Tibial nerve (tissue), 4 donors: ENCODE results near the gene TFEB. TPM values are rescaled to one million over a fixed set of nuclear protein-coding genes. Genes with fewer than 3 reads are reported as not detected.

Source experiments
- DNase-seq, 2 donors: peaks; one replicate each; pipeline ENCODE4 v3.0.0-alpha.2; 2019; ENCODE audit warnings: low spot score in 2 of 2
- H3K27ac ChIP-seq, 4 donors: fragments of 200-600 bp; sonication (generic) in 3 of 4; one replicate each; pipeline ENCODE4 v1.5.1; 2017 to 2019; ENCODE audit warnings: mild to moderate bottlenecking in 1 of 4
- H3K27me3 ChIP-seq, 2 donors: fragments of 200-600 bp; sonication (generic) in 1 of 2; one replicate each; pipeline versions ENCODE4 v1.5.1 to v1.6.0; 2017 to 2019
- H3K36me3 ChIP-seq, 3 donors: fragments of 200-600 bp; sonication (generic); one replicate each; pipeline ENCODE4 v1.5.1; 2018 to 2019
- H3K4me1 ChIP-seq, 4 donors: fragments of 200-600 bp; sonication (generic) in 3 of 4; one replicate each; pipeline ENCODE4 v1.5.1; 2017 to 2019
- H3K4me3 ChIP-seq, 4 donors: fragments of 200-600 bp; sonication (generic) in 3 of 4; one replicate each; pipeline ENCODE4 v1.5.1; 2017 to 2019; ENCODE audit warnings: mild to moderate bottlenecking in 1 of 4, moderate library complexity in 1 of 4
- H3K9me3 ChIP-seq, 4 donors: fragments of 200-600 bp; sonication (generic) in 3 of 4; one replicate each; pipeline ENCODE4 v1.5.1; 2017 to 2019
- CTCF ChIP-seq, 5 experiments: fragments of 200-600 bp in 3 of 5; fragments of 450-650 bp in 2 of 5; sonication (generic) in 3 of 5; IDR thresholded peaks; one replicate each; pipeline ENCODE4 v1.5.1; 2016 to 2019; ENCODE audit warnings: antibody characterized with exemption in 5 of 5, mild to moderate bottlenecking in 3 of 5, moderate library complexity in 2 of 5
- EP300 ChIP-seq, 2 donors: sonication (generic); formaldehyde crosslinking; IDR thresholded peaks; one replicate each; pipeline ENCODE4 v1.6.1; 2017; ENCODE audit warnings: antibody characterized with exemption in 2 of 2, mild to moderate bottlenecking in 1 of 2
- POLR2A ChIP-seq, 2 donors: fragments of 450-650 bp; IDR thresholded peaks; one replicate each; pipeline ENCODE4 v1.6.1; 2017; ENCODE audit warnings: antibody characterized with exemption in 2 of 2, mild to moderate bottlenecking in 2 of 2, moderate library complexity in 2 of 2
- WGBS, 2 donors: methylation state at CpG; one replicate each; pipeline ENCODE4 v1.1.5; 2018; 5-methylcytosine and 5-hydroxymethylcytosine counted together
- total RNA-seq, 4 donors: library from RNA; depleted of rRNA; stranded (reverse); fragments of >200 nt; gene quantifications; one replicate each; pipeline ENCODE4 v1.1.0, GENCODE V29; 2016

The TFEB gene
- total RNA-seq, result 10 to 100 TPM; 19.2 to 28.8 (median 20.6) TPM

DNA sequence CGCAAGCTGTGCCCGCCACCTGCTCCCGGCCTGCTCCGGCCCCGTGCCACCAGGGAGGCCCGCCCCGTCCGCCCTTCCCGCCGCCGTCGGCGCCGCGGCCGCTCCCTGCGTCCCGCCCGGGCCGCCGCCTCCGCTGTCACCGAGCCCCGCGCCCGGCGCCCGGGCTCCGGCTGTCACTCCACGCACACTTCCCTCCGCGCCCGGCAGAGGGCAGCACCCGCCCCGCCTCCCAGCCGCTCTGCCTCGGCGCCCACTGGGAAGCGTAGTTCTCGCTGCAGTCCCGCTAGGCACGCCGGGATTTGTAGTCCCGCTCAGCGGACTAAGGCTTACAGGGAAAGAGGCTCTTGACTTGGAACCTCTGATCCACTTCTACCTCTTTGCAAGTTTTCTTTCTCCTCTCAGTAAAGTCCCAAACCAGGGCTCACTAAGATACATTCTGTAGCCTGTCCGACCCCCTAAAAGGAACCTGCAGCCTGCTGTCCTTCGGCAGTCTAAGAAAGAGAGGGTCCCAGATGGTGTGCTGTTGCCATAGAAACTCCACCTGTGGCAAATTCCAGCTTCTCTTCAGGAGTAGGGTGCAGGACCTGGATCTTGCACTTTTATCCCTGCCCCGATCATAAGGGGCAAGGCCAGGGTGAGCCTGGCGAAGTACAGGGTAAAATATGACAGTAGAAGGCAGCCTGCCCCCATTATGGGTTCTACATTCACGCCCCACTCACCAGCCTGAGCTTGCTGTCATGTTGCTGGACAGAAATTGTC is at the start of gene TFEB:
TSS of gene TFEB (minus strand) at position 182 of the 759 bp plus-strand sequence. CDS start 44,395 bp downstream, outside the sequence.
- Histone ChIP-seq H3K9me3 (no peaks in the 10 kb centered on the region), H3K36me3 (no peaks in the 10 kb centered on the region), H3K4me1 (peaks cover 3 to 41% (median 29%) of the 10 kb centered on the region in 4 donors), H3K27me3 (no peaks in the 10 kb centered on the region), H3K4me3 (peak within 1 kb of the TSS; percentile 68 to 88 (median 84)), H3K27ac (peak within 1 kb of the TSS; percentile 95 to 98 (median 97))
- 10 to 35% methylated on average over 10 to 33 of the region's 50 CpGs for WGBS, 2 donors
- DNase-seq, result peak; percentile 92
- TF ChIP-seq EP300 (IDR thresholded peaks at IDR 0.05) (peak in 1 of 2 donors; percentile 86), CTCF (IDR thresholded peaks at IDR 0.05) (peak; percentile 93 to 99 (median 99)), POLR2A (IDR thresholded peaks at IDR 0.05) (peak; percentile 89 to 90)

DNA sequence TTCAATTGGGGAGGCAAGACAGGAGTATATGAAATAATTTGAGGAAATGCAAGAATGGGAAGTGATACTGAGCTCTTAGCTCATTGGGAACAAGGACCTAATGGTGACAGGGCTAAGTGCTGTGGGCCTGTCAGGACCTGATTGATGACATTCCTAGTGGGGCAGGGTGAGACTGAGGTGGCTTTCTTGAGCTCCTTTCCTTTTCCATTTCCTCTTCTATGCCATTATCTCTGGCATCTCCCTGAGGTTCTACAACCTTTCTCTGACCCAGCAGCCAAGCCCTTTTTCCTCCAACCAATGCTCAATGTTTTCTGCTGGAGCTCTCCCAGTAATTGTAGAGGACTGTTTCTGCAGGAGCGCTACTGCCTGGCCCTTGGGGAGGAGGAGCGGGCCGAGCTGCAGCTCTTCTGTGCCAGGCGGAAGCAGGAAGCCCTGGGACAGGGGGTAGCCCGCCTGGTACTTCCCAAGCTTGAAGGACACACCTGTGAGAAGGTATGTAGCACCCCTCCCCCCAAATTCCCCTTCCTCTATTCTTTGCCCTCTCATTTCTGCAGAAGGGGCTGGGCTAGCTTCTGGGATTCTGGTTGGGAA is 49.3 kb upstream of the TFEB start:
- H3K36me3 ChIP-seq, result peaks cover 0 to 12% (median 0%) of the 10 kb centered on the region in 3 donors
- peak overlapping the region in 1 of 4 donors; percentile 93 for H3K27ac ChIP-seq
- H3K27me3 ChIP-seq, result no peaks in the 10 kb centered on the region
- no peak overlapping the region for H3K4me3 ChIP-seq
- no peaks in the 10 kb centered on the region for H3K9me3 ChIP-seq
- 52 to 69% methylated on average over 5 of the region's 5 CpGs for WGBS, 2 donors
- peaks cover 4 to 65% (median 28%) of the 10 kb centered on the region in 4 donors for H3K4me1 ChIP-seq
- no peak for DNase-seq
- TF ChIP-seq CTCF (IDR thresholded peaks at IDR 0.05), result no peak
- no peak for TF ChIP-seq POLR2A (IDR thresholded peaks at IDR 0.05)
- TF ChIP-seq EP300 (IDR thresholded peaks at IDR 0.05), result no peak

DNA sequence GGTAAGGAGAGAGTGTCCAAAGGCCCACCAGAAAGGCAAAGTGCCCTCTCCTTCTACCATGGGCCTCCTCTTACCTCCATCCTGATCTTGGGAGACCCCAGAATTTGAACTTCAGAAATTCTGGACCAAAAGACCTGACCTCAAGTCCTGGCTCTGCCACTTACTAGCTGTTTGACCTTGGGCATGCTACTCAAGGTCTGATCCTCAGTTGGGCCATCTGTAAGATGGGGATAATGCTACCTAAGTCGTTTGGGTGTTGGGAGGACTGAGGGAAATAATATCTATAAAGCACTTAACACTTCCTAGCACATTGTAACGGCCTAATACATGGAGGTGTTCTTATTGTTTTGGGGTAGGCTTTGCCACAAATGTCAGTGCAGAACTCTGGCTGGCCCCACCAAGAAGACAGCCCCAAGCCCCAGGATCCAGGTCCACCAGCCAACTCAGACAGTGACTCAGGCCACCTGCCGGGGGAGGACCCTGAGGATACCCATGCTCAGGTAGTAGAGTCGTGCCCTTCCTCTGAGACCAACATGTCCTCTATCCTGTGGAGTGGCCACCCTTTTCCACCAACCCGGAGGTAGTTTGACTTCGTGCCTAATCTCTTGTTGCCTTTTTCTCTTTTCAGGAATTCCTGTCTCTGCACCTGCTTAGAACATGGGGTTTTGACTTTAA is 47.8 kb upstream of the TFEB start:
- Histone ChIP-seq H3K36me3 (peaks cover 0 to 3% (median 0%) of the 10 kb centered on the region in 3 donors), H3K4me1 (peaks cover 4 to 66% (median 31%) of the 10 kb centered on the region in 4 donors)
- 73 to 77% methylated on average over 6 of the region's 6 CpGs for WGBS, 2 donors

DNA sequence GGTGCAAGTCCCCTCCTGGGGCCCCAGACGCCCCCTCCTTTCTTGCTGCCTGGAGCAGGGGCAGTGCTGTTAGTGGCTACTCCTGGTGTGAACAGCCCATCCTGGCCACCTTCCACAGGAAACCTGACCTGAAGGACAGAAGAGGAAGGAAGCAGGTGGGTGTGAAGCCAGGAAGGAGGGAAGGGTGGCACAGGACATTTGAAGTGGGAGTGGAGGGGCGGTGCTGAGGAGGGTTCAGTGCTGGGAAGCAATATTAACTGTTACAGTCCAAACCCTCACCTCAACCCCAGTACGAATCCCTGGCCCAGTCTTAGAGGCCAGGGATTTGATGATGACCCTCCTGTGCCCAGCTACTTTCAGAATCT is 45.9 kb upstream of the TFEB start:
- no peak for DNase-seq
- peak overlapping the region in 3 of 4 donors; percentile 73 to 91 (median 85) for H3K27ac ChIP-seq
- H3K9me3 ChIP-seq, result no peaks in the 10 kb centered on the region
- peak overlapping the region; percentile 58 to 89 (median 70) for H3K4me3 ChIP-seq
- peaks cover 0 to 13% (median 0%) of the 10 kb centered on the region in 3 donors for H3K36me3 ChIP-seq
- peaks cover 4 to 73% (median 31%) of the 10 kb centered on the region in 4 donors for H3K4me1 ChIP-seq
- TF ChIP-seq POLR2A (IDR thresholded peaks at IDR 0.05) (no peak), EP300 (IDR thresholded peaks at IDR 0.05) (no peak), CTCF (IDR thresholded peaks at IDR 0.05) (no peak)
- whole genome bisulfite sequencing, 2 donors, result 0 to 20% methylated on average over 3 of the region's 3 CpGs
- H3K27me3 ChIP-seq, result no peaks in the 10 kb centered on the region

More for the DNA sequence above, 47.8 kb upstream of the TFEB start:
- no peaks in the 10 kb centered on the region for H3K9me3 ChIP-seq
- no peak overlapping the region for H3K4me3 ChIP-seq
- no peak for TF ChIP-seq EP300 (IDR thresholded peaks at IDR 0.05)
- TF ChIP-seq CTCF (IDR thresholded peaks at IDR 0.05), result no peak
- no peak for TF ChIP-seq POLR2A (IDR thresholded peaks at IDR 0.05)
- DNase-seq, result no peak
- no peaks in the 10 kb centered on the region for H3K27me3 ChIP-seq
- H3K27ac ChIP-seq, result peak overlapping the region in 1 of 4 donors; percentile 41
